ENCODE results near the gene PPM1B. TPM values are rescaled to one million over a fixed set of nuclear protein-coding genes. Genes with fewer than 3 reads are reported as not detected.

The PPM1B gene
- total and polyA plus RNA-seq, 10 of the 15 experiments (the other 5 are each of a cell fraction or from before 2014, with no cell fraction given), result 12.5 to 53.4 (median 33.7) TPM

GRCh38 chr2:44170311-44170717, 1.6 kb downstream of the PPM1B start:
- H3K9ac ChIP-seq (ENCODE audit: control insufficient read depth, insufficient read depth, low read length), result peak overlapping the region; percentile 87

More at GRCh38 chr2:44170311-44170717, 1.6 kb downstream of the PPM1B start:
- Histone ChIP-seq H3K27ac (ENCODE audit: control insufficient read depth, insufficient read depth) (0 out of 2 replicates have a peak overlapping the region, but pooled peaks have one; percentile 79), H2AFZ (ENCODE audit: control insufficient read depth, low read depth, low read length) (no peak overlapping the region), H3K4me3 (peak overlapping the region; percentile 83), H4K20me1 (ENCODE audit: control insufficient read depth, insufficient read depth) (no peaks in the 10 kb centered on the region), H3K4me1 (ENCODE audit: control insufficient read depth, insufficient read depth, low read length) (peaks cover 6% of the 10 kb centered on the region), H3K27me3 (replicated peaks in 1 of 2; ENCODE audit: control insufficient read depth in 2 of 2, insufficient read depth in 2 of 2, low read length in 1 of 2) (no peaks in the 10 kb centered on the region), H3K36me3 (ENCODE audit: control insufficient read depth in 2 of 2, insufficient read depth in 2 of 2, low read length in 1 of 2) (peaks cover 0 to 7% of the 10 kb centered on the region in 2 experiments; a peak in 2 of 4 replicates), H3K79me2 (ENCODE audit: control insufficient read depth, insufficient read depth, low read length) (peaks cover 66% of the 10 kb centered on the region), H3K9me3 (replicated peaks; ENCODE audit: control insufficient read depth, insufficient read depth, low read length) (no peaks in the 10 kb centered on the region), H3K4me2 (ENCODE audit: control insufficient read depth, insufficient read depth) (peak overlapping the region; percentile 52)
- FAIRE-seq (no peak), ATAC-seq (no peak), DNase-seq (ENCODE audit: low read depth, low spot score) (no peak)
- intact Hi-C loops (cut with micrococcal nuclease; ENCODE audit: unreplicated experiment), result no loop called here
- RAD21 ChIA-PET (ENCODE audit: unreplicated experiment), result interaction anchor here (1.3 to 3.2 kb wide), 5 partner anchors 11 to 192 kb away, joined by 5 to 18 read pairs (median 14); partner anchors contain the start of genes CAMKMT and PREPL
- SMC1A ChIA-PET (ENCODE audit: uncharacterized antibody, unreplicated experiment), result interaction anchor here (0.6 to 3.5 kb wide), 11 partner anchors 12 to 85 kb away, joined by 3 to 29 read pairs (median 5); no protein-coding TSS in a partner anchor
- in situ Hi-C loops (cut with MboI), result no loop called here
- no peak for TF ChIP-seq CEBPZ (IDR thresholded peaks at IDR 0.05; ENCODE audit: low read depth, low read length)
- TF ChIP-seq TCF7 (IDR thresholded peaks at IDR 0.05; ENCODE audit: borderline replicate concordance), result no peak
- no peak for TF ChIP-seq KLF5 (IDR thresholded peaks at IDR 0.05; ENCODE audit: partially characterized antibody)
- no peak for TF ChIP-seq NR2F1 (conservative IDR thresholded peaks at IDR 0.05)
- no peak for TF ChIP-seq NFXL1 (IDR thresholded peaks at IDR 0.05; ENCODE audit: borderline replicate concordance)
- TF ChIP-seq NBN (IDR thresholded peaks at IDR 0.05), result no peak
- no TSS peak for BruUV-seq (replicated peaks)
- CTCF ChIA-PET, result interaction anchor here (0.8 to 1.7 kb wide), 4 partner anchors 11 to 125 kb away, joined by 3 to 9 read pairs (median 3); no protein-coding TSS in a partner anchor
- WGBS (ENCODE audit: insufficient coverage, insufficient replicate concordance, low lambda C conversion rate, missing lambda C conversion rate), result 0% methylated on average over 3 of the region's 3 CpGs
- POLR2A ChIA-PET, result interaction anchor here (0.5 to 2.4 kb wide), 11 partner anchors 8 to 653 kb away, joined by 3 to 14 read pairs (median 4); partner anchors contain the start of genes CAMKMT and PREPL

Measured in GM12878 (cell line).